ENCODE results near the gene SREBF2.

SREBF2 gene

GRCh38 chr22:41906822-41907221, 73.9 kb downstream of the SREBF2 start:
- in situ Hi-C loops (cut with MboI; ENCODE audit: low sequenced_read_pairs) = no loop called here

DNA sequence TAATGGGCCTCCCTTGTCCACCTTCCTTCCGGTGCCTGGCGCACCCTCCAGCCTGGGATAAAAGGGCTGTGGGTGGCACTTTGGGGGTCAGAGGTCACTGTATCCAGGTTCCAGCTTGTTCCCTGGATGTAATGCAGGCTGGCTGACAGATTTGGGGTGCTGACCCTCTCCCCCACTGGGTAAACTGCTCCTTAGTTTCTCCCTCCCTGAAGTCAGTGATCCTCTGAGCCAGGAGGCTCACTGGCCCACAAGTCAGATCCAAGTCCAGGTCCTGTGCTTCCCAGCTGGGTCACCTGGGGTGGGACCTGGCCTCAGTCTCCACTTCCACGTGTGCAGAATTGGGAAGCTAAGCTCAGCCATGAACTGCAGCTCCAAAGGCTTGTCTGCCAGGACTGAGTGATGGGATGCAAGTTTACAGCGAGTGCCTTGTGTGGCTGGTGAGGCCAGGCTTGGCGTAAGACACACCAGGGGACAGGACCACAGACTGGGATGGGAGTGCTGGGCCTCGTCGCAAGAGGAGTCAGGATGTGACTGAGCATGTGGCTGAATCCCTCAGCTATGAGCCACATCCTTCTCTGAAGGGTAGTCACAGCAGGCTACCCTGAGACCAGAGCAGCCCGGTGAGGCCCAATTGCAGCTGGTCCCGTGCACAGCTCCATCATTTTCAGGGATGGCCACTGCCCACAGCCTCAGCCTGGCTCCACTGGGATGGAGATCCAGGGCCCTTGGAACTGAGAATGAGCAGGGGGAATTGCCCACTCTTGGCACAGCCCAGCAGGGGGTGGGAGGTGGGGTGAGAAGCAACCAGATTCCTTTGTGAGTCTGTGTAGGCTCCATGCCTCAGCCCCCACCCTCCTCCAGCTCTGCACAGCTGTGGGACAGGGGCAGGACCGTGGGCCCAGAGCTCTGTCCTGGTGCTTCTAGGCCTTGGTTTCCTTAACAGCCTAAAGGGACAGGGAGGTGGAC, 74.8 kb downstream of the SREBF2 start:
- in situ Hi-C loops (cut with MboI; ENCODE audit: low sequenced_read_pairs) = no loop called here

DNA sequence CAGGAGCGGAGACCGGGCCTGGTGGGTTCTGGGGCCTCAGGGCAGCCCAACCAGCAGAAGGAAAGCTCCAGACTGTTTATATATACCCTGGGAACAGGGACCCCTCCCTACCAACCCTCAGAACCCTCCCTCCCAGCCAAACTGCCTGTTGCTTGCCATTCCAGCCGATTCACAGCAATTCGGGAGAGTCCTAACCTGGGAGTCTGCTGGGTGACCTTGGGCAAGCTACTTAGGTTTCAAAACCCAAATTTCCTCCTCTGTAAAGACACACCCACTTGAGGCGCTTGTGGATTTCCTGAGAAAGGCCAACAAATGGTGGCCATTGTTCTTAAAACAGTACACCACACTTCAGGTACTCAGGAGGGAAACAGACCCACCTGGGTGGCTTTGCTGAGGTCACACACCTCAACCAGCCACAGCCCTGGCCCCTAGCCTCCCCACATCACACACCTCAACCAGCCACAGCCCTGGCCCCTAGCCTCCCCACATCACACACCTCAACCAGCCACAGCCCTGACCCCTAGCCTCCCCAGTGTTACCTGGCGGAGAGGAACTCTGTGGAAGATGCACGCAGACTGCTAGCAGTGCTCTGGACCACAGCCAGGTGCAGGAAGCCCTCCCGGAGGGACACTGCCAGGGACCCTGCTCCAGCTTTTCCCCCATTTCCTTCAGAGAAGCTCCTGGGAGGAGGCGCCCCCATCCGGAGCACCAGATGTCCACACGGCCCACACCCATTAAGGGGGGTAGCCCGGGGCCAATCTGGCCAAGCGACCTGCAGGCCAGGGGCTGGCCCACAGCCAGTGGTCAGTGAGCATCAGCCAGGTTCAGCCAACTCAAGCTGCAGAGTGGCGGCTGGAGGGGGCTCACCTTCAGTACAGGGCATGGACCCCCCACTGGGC, 75.8 kb downstream of the SREBF2 start:
- in situ Hi-C loops (cut with MboI; ENCODE audit: low sequenced_read_pairs) = no loop called here

GRCh38 chr22:41909310-41910049, 76.6 kb downstream of the SREBF2 start:
- in situ Hi-C loops (cut with MboI; ENCODE audit: low sequenced_read_pairs) = no loop called here

- in situ Hi-C loops (cut with MboI; ENCODE audit: low sequenced_read_pairs) = no loop called here
Observed at GRCh38 chr22:41910050-41911000, 77.4 kb downstream of the SREBF2 start.

GRCh38 chr22:41911001-41911611, 78.2 kb downstream of the SREBF2 start:
- in situ Hi-C loops (cut with MboI; ENCODE audit: low sequenced_read_pairs) = no loop called here

DNA sequence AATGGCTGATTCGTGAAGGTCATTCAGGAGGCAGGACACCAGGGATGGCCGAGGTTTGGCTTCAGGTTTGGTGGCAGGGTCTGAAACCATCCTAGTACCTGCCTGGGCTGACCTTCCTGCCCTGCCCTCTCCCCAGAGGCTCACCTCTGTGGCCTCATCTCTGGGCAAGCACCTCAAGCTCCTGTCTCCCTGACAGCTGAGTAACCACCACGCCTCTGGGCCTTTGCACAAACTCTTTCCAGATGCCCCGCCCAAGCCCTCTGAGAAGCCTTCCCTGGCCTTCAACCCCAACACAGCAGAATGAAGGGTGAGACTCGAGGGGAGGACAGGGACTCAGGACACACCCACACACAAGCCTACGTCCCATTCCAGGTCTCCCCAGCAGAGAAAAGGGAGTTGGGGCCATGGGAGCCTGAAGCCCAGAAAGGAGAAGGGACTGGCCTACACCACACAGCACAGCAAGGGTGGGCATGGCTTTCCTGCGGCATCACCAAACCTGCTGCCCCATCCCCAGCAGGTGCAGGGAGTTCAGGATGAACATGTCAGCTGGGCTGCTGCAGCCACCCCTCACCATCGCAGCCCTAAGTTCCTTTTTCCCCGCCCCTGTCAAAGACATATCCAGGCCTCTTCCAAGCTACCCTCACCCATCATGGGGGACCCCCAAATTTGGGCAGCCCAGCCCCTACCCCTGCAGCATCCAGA, 79.6 kb downstream of the SREBF2 start:
- in situ Hi-C loops (cut with MboI; ENCODE audit: low sequenced_read_pairs) = no loop called here

- in situ Hi-C loops (cut with MboI; ENCODE audit: low sequenced_read_pairs) = no loop called here
Observed at GRCh38 chr22:41913040-41913719, 80.3 kb downstream of the SREBF2 start.

- in situ Hi-C loops (cut with MboI; ENCODE audit: low sequenced_read_pairs) = no loop called here
Observed at GRCh38 chr22:41913842-41914534, 81.1 kb downstream of the SREBF2 start.

- in situ Hi-C loops (cut with MboI; ENCODE audit: low sequenced_read_pairs) = no loop called here
Observed at GRCh38 chr22:41914611-41915034, 81.7 kb downstream of the SREBF2 start.

DNA sequence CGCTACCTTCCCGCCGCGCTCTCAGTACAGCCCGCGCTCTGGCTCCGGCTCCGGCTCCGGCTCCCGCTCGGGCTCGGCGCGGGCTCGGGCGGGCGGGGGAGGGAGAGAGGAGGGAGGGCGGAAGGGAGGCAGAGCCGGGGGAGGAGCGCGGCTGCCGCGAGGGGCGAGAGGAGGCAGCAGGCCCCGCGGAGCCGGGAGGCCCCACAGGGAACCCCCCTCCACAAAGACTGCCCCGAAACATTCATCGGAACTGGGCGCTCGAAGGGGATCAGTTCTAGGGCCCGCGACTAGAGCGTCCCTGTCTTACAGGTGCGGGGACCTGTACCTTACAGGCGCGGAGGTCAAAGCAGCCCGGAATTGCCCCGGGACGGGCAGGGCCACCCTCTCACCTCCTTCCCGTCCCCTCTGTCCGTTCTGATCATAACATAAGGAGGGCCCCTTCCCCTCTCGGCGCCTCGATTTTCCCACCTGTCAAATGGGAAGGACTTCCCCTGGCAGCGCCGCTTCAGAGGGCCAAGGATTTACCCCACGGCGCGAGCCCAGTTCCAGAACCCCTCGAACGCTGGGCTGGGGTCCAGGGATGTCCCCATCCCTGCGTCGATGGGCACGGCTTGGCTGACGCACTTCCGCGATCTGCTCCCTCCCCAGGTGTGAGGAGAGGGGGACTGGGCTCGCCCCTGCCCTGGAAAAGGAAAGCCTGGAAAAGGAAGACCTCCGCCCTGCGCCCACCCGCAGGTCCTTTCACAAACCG, 82.3 kb downstream of the SREBF2 start, which contains the start of gene SHISA8:
Gene SHISA8, minus strand, starts transcription at position 40 of the 751 bp plus-strand sequence. CDS start 407 bp downstream, outside the sequence.
- in situ Hi-C loops (cut with MboI; ENCODE audit: low sequenced_read_pairs) = no loop called here

DNA sequence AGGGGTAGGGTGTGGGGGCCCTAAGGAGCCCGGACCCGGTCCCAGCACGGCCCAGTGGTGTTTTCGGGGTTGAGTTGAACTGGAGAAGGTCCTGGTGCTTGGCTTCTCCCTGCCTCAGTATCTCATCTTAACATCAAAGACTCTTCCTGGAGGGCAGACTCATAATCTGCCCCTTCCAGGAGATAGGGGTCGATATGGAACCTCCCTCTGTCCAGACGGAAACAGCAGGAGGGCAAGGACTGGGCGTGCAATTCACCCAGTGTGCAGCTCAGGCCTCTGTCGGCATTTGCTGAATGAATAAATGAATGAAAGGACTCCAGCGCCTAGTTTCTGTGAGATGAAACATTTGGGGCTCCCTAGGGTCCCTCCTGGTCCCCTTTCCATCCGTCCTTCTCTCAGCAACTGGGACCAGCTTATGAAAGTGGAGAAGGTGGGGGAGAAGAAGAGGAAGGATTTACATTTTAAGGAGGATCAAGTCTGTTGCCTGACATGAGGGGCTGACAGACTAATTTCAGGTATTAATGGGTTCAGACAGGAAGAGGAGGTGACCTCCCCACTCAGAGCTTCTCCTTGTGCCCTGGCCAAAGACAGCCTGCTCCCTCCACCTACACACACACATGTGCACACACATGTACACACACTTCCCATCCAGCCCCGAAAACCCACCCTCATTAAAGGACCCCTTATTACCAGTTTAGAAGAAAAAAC, 83.0 kb downstream of the SREBF2 start:
- in situ Hi-C loops (cut with MboI; ENCODE audit: low sequenced_read_pairs) = no loop called here

DNA sequence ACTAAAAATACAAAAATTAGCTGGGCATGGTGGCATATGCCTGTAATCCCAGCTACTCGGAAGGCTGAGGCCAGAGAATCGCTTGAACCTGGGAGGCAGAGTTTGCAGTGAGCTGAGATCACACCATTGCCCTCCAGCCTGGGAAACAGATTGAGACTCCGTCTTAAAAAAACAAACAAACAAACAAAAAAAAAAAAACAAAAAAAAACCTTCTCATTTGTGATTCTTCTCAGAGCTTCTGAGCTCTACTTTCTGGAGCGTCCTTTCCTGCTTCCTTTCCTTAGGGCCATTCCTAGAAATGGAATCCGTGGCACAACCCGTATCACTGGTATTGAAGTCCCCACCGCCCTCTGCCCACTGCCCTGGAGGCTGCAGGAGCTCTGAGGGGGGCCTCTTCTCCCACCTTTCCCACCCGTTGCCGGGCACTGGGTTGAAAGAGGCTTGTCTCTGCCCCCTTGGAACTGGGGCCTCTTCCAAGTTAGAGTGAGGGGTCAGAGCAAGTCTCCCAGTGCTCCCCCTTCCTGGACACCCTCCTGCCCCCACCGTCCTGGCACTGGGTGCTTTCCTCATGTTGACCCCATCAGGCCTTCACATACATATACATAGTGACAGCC, 83.9 kb downstream of the SREBF2 start:
- in situ Hi-C loops (cut with MboI; ENCODE audit: low sequenced_read_pairs) = no loop called here

DNA sequence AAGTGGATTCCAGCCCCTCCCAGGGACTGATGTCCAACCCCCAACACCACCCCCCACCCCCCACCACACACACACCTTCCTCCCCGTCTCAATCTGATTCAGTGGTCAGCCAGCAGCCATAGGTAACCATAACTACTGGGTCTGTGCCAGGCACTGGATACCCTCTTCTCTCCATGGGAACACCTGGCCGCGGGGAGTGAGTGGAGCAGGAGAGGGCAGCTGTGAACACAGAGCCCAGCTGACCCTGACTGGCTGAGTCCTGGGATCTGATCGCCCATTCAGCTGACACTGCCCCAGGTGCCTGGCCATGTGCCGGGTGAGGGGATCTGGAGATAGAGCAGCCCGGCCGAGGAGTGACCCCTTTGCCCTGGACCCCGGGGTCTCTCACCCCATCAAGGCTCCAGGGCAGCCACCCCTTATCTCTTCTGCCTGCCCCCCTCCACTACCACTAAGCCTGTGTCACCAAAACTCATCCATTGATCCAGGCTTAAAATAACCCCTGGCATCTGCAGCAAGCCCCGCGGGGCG, 84.5 kb downstream of the SREBF2 start:
- in situ Hi-C loops (cut with MboI; ENCODE audit: low sequenced_read_pairs) = no loop called here
